Measurements from ENCODE around the gene NPAS3.

Gene NPAS3

GRCh38 chr14:33348510-33348909 is 409.8 kb downstream of the NPAS3 start:
- no peaks in the 10 kb centered on the region for H3K27me3 ChIP-seq (ENCODE audit: control insufficient read depth in 5 of 5, insufficient read depth in 4 of 5, low read length in 5 of 5)
- H3K4me3 ChIP-seq (ENCODE audit: low read depth in 1 of 5, low read length in 5 of 5): no peak overlapping the region
- no peak overlapping the region for H3K9ac ChIP-seq (ENCODE audit: low read length in 5 of 5)
- H3K4me1 ChIP-seq (ENCODE audit: control insufficient read depth in 5 of 5, insufficient read depth in 5 of 5, low read length in 5 of 5): peaks cover 0 to 5% (median 0%) of the 10 kb centered on the region in 5 donors
- H3K27ac ChIP-seq (ENCODE audit: low read depth, low read length): no peak overlapping the region
- no peaks in the 10 kb centered on the region for H3K36me3 ChIP-seq (ENCODE audit: control insufficient read depth in 5 of 5, insufficient read depth in 5 of 5, low read length in 5 of 5)
- no peaks in the 10 kb centered on the region for H3K9me3 ChIP-seq (ENCODE audit: control insufficient read depth in 5 of 5, low read length in 5 of 5)

GRCh38 chr14:33349871-33350270 is 411.2 kb downstream of the NPAS3 start:
- H3K27ac ChIP-seq (ENCODE audit: low read depth, low read length): no peak overlapping the region
- no peaks in the 10 kb centered on the region for H3K27me3 ChIP-seq (ENCODE audit: control insufficient read depth in 5 of 5, insufficient read depth in 4 of 5, low read length in 5 of 5)
- H3K4me1 ChIP-seq (ENCODE audit: control insufficient read depth in 5 of 5, insufficient read depth in 5 of 5, low read length in 5 of 5): peaks cover 0 to 5% (median 0%) of the 10 kb centered on the region in 5 donors
- no peaks in the 10 kb centered on the region for H3K36me3 ChIP-seq (ENCODE audit: control insufficient read depth in 5 of 5, insufficient read depth in 5 of 5, low read length in 5 of 5)
- no peak overlapping the region for H3K9ac ChIP-seq (ENCODE audit: low read length in 5 of 5)
- no peaks in the 10 kb centered on the region for H3K9me3 ChIP-seq (ENCODE audit: control insufficient read depth in 5 of 5, low read length in 5 of 5)
- H3K4me3 ChIP-seq (ENCODE audit: low read depth in 1 of 5, low read length in 5 of 5): no peak overlapping the region

- Histone ChIP-seq H3K9ac (ENCODE audit: low read length in 5 of 5) (no peak overlapping the region), H3K4me1 (ENCODE audit: control insufficient read depth in 5 of 5, insufficient read depth in 5 of 5, low read length in 5 of 5) (peaks cover 0 to 5% (median 0%) of the 10 kb centered on the region in 5 donors), H3K27ac (ENCODE audit: low read depth, low read length) (no peak overlapping the region), H3K36me3 (ENCODE audit: control insufficient read depth in 5 of 5, insufficient read depth in 5 of 5, low read length in 5 of 5) (no peaks in the 10 kb centered on the region), H3K9me3 (ENCODE audit: control insufficient read depth in 5 of 5, low read length in 5 of 5) (no peaks in the 10 kb centered on the region), H3K4me3 (ENCODE audit: low read depth in 1 of 5, low read length in 5 of 5) (no peak overlapping the region), H3K27me3 (ENCODE audit: control insufficient read depth in 5 of 5, insufficient read depth in 4 of 5, low read length in 5 of 5) (no peaks in the 10 kb centered on the region)
Measured at GRCh38 chr14:33350366-33350990, 411.8 kb downstream of the NPAS3 start.

DNA sequence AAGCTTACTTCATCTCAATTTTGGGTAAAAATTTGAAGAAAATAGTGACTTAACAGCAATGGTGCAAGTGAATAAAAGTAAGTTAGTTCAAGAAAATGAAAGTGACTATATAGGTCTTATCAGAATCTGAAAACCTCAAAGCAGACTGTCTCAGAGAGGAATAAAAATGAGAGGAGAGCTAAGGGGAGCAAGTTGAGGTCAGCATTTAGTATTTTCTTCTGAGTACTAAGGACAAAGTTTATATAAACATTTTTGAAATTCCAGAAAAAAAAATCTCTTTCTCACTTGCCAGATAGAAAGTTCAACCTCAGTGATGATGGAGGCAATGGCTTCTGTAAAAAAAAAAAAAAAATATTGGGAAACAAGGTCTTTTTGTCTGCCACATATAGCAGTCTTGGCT is 414.1 kb downstream of the NPAS3 start:
- Histone ChIP-seq H3K9ac (ENCODE audit: low read length in 5 of 5) (no peak overlapping the region), H3K9me3 (ENCODE audit: control insufficient read depth in 5 of 5, low read length in 5 of 5) (no peaks in the 10 kb centered on the region), H3K27me3 (ENCODE audit: control insufficient read depth in 5 of 5, insufficient read depth in 4 of 5, low read length in 5 of 5) (no peaks in the 10 kb centered on the region), H3K4me1 (ENCODE audit: control insufficient read depth in 5 of 5, insufficient read depth in 5 of 5, low read length in 5 of 5) (peaks cover 0 to 5% (median 0%) of the 10 kb centered on the region in 5 donors), H3K27ac (ENCODE audit: low read depth, low read length) (no peak overlapping the region), H3K4me3 (ENCODE audit: low read depth in 1 of 5, low read length in 5 of 5) (no peak overlapping the region), H3K36me3 (ENCODE audit: control insufficient read depth in 5 of 5, insufficient read depth in 5 of 5, low read length in 5 of 5) (no peaks in the 10 kb centered on the region)

- H3K9ac ChIP-seq (ENCODE audit: low read length in 5 of 5): no peak overlapping the region
- no peaks in the 10 kb centered on the region for H3K4me1 ChIP-seq (ENCODE audit: control insufficient read depth in 5 of 5, insufficient read depth in 5 of 5, low read length in 5 of 5)
- H3K27me3 ChIP-seq (ENCODE audit: control insufficient read depth in 5 of 5, insufficient read depth in 4 of 5, low read length in 5 of 5): no peaks in the 10 kb centered on the region
- no peak overlapping the region for H3K27ac ChIP-seq (ENCODE audit: low read depth, low read length)
- H3K9me3 ChIP-seq (ENCODE audit: control insufficient read depth in 5 of 5, low read length in 5 of 5): no peaks in the 10 kb centered on the region
- H3K4me3 ChIP-seq (ENCODE audit: low read depth in 1 of 5, low read length in 5 of 5): no peak overlapping the region
- H3K36me3 ChIP-seq (ENCODE audit: control insufficient read depth in 5 of 5, insufficient read depth in 5 of 5, low read length in 5 of 5): no peaks in the 10 kb centered on the region
Measured at GRCh38 chr14:33356181-33356580, 417.5 kb downstream of the NPAS3 start.

GRCh38 chr14:33357225-33358010 is 418.7 kb downstream of the NPAS3 start:
- Histone ChIP-seq H3K9me3 (ENCODE audit: control insufficient read depth in 5 of 5, low read length in 5 of 5) (no peaks in the 10 kb centered on the region), H3K27ac (ENCODE audit: low read depth, low read length) (no peak overlapping the region), H3K4me3 (ENCODE audit: low read depth in 1 of 5, low read length in 5 of 5) (no peak overlapping the region), H3K36me3 (ENCODE audit: control insufficient read depth in 5 of 5, insufficient read depth in 5 of 5, low read length in 5 of 5) (no peaks in the 10 kb centered on the region), H3K27me3 (ENCODE audit: control insufficient read depth in 5 of 5, insufficient read depth in 4 of 5, low read length in 5 of 5) (no peaks in the 10 kb centered on the region), H3K4me1 (ENCODE audit: control insufficient read depth in 5 of 5, insufficient read depth in 5 of 5, low read length in 5 of 5) (no peaks in the 10 kb centered on the region), H3K9ac (ENCODE audit: low read length in 5 of 5) (no peak overlapping the region)

DNA sequence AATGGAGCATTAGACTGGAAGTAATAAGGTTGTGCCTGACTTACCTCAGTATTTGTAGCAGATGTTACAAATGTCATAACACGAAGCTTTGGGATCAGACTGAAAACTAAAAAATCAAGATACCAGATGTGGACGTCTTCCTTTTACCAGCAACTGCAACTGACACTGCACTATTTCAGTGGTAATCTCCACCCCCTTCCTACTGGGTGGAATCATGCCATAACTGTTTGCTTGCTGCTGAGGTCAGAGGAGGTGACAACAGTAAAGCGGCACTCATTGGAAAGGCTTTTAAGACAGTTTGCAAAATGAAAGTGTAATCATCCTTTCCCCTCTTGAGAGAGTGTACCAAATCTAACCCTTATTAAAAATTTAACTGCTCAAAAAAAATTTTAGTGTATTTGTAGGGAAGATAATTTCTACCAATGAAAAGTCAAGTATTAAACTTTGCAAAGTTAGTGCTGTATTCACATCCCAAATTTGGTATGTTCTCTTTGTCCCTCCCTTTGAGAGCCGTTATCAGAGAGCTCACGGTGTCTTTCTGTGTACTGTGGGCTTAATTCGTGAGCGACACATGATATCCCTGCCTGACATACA is 420.7 kb downstream of the NPAS3 start:
- Histone ChIP-seq H3K36me3 (ENCODE audit: control insufficient read depth in 5 of 5, insufficient read depth in 5 of 5, low read length in 5 of 5) (no peaks in the 10 kb centered on the region), H3K9me3 (ENCODE audit: control insufficient read depth in 5 of 5, low read length in 5 of 5) (no peaks in the 10 kb centered on the region), H3K4me3 (ENCODE audit: low read depth in 1 of 5, low read length in 5 of 5) (no peak overlapping the region), H3K9ac (ENCODE audit: low read length in 5 of 5) (no peak overlapping the region), H3K27ac (ENCODE audit: low read depth, low read length) (no peak overlapping the region), H3K27me3 (ENCODE audit: control insufficient read depth in 5 of 5, insufficient read depth in 4 of 5, low read length in 5 of 5) (no peaks in the 10 kb centered on the region), H3K4me1 (ENCODE audit: control insufficient read depth in 5 of 5, insufficient read depth in 5 of 5, low read length in 5 of 5) (no peaks in the 10 kb centered on the region)

DNA sequence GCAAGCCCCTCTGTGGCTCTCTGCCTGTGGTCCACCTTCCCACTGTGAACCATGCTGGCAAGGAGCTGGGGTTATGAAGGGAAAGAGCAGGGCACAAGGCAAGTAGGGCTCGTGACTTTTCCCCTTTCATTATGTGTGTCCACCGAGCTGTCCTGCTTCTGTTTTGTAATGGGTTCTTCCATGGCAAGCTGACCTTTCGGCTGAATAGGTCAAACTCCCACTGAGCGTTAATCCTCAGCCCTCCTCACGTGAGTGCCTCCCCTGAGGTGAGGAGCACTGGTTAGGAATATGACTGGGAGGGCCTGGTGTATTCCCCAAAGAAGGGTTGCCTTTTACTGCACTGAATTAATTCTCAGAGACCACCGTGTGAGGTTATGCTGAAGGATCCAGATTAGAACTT is 424.3 kb downstream of the NPAS3 start:
- no peak overlapping the region for H3K9ac ChIP-seq (ENCODE audit: low read length in 5 of 5)
- no peaks in the 10 kb centered on the region for H3K9me3 ChIP-seq (ENCODE audit: control insufficient read depth in 5 of 5, low read length in 5 of 5)
- H3K27me3 ChIP-seq (ENCODE audit: control insufficient read depth in 5 of 5, insufficient read depth in 4 of 5, low read length in 5 of 5): no peaks in the 10 kb centered on the region
- H3K27ac ChIP-seq (ENCODE audit: low read depth, low read length): no peak overlapping the region
- no peaks in the 10 kb centered on the region for H3K4me1 ChIP-seq (ENCODE audit: control insufficient read depth in 5 of 5, insufficient read depth in 5 of 5, low read length in 5 of 5)
- H3K4me3 ChIP-seq (ENCODE audit: low read depth in 1 of 5, low read length in 5 of 5): no peak overlapping the region
- no peaks in the 10 kb centered on the region for H3K36me3 ChIP-seq (ENCODE audit: control insufficient read depth in 5 of 5, insufficient read depth in 5 of 5, low read length in 5 of 5)

DNA sequence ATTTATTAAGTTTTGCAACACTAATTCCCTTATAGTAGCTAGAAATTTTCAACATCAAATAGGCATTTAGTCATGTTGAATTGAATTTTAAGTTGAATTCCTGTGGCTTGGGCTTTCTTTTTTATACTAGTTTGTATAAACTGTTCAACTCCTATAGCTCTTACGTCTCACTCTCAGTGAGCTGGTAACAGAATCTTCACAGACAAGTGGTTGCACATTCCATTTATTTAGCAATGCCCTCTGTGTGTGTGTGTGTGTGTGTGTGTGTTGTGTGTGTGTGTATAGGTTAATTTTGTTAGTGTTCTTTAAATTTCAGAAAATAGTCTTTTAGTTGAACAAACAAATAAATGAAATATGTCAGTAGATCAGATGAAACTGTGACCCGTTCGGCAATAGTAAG is 425.0 kb downstream of the NPAS3 start:
- Histone ChIP-seq H3K9ac (ENCODE audit: low read length in 5 of 5) (no peak overlapping the region), H3K9me3 (ENCODE audit: control insufficient read depth in 5 of 5, low read length in 5 of 5) (no peaks in the 10 kb centered on the region), H3K36me3 (ENCODE audit: control insufficient read depth in 5 of 5, insufficient read depth in 5 of 5, low read length in 5 of 5) (no peaks in the 10 kb centered on the region), H3K27me3 (ENCODE audit: control insufficient read depth in 5 of 5, insufficient read depth in 4 of 5, low read length in 5 of 5) (no peaks in the 10 kb centered on the region), H3K27ac (ENCODE audit: low read depth, low read length) (no peak overlapping the region), H3K4me1 (ENCODE audit: control insufficient read depth in 5 of 5, insufficient read depth in 5 of 5, low read length in 5 of 5) (no peaks in the 10 kb centered on the region), H3K4me3 (ENCODE audit: low read depth in 1 of 5, low read length in 5 of 5) (no peak overlapping the region)

GRCh38 chr14:33364466-33364865 is 425.8 kb downstream of the NPAS3 start:
- H3K27ac ChIP-seq (ENCODE audit: low read depth, low read length): no peak overlapping the region
- H3K4me3 ChIP-seq (ENCODE audit: low read depth in 1 of 5, low read length in 5 of 5): no peak overlapping the region
- H3K27me3 ChIP-seq (ENCODE audit: control insufficient read depth in 5 of 5, insufficient read depth in 4 of 5, low read length in 5 of 5): no peaks in the 10 kb centered on the region
- no peaks in the 10 kb centered on the region for H3K36me3 ChIP-seq (ENCODE audit: control insufficient read depth in 5 of 5, insufficient read depth in 5 of 5, low read length in 5 of 5)
- H3K4me1 ChIP-seq (ENCODE audit: control insufficient read depth in 5 of 5, insufficient read depth in 5 of 5, low read length in 5 of 5): no peaks in the 10 kb centered on the region
- no peak overlapping the region for H3K9ac ChIP-seq (ENCODE audit: low read length in 5 of 5)
- H3K9me3 ChIP-seq (ENCODE audit: control insufficient read depth in 5 of 5, low read length in 5 of 5): no peaks in the 10 kb centered on the region
